H1 (cell line): ENCODE measurements around the gene TSPOAP1. TPM values are rescaled to one million over a fixed set of nuclear protein-coding genes. Genes with fewer than 3 reads are reported as not detected.

Experiments
- CTCF ChIA-PET: fragments of 300-600 bp; sonication (Branson Sonifier 250); formaldehyde crosslinking; loops from one replicate; lab custom pipeline; 2021; ENCODE audit not compliant: partially characterized antibody; lab: Charles Lee
- POLR2A ChIA-PET: fragments of 300-600 bp; sonication (Branson Sonifier 250); formaldehyde crosslinking; loops from one replicate; lab custom pipeline; 2021; ENCODE audit warnings: inconsistent platforms; ENCODE audit not compliant: partially characterized antibody; lab: Charles Lee
- DNase-seq, 2 experiments: peaks; one replicate each; pipeline versions ENCODE4 v3.0.0 to v3.0.0-alpha.2; 2010 to 2022; ENCODE audit warnings: low spot score in 2 of 2, low read depth in 1 of 2, mixed read lengths in 1 of 2
- FAIRE-seq: peaks from 2 replicates; lab custom pipeline; 2011; peaks lifted over from hg19 to GRCh38; lab: Jason Lieb, UNC
- H2AFZ ChIP-seq: 2 replicates; pipeline ENCODE4 v1.8.1; 2012; ENCODE audit warnings: low read length, inconsistent platforms
- H2AK5ac ChIP-seq: 2 replicates; pipeline ENCODE4 v1.6.1; 2013; ENCODE audit warnings: low read depth, low read length
- H2BK120ac ChIP-seq: replicated peaks from 2 replicates; pipeline ENCODE3; 2013; ENCODE audit warnings: low read depth, low read length, inconsistent platforms
- H2BK12ac ChIP-seq: 2 replicates; pipeline ENCODE4 v1.6.1; 2013; ENCODE audit warnings: low read depth, low read length
- H2BK15ac ChIP-seq: 2 replicates; pipeline ENCODE4 v1.6.1; 2013; ENCODE audit warnings: low read length
- H2BK20ac ChIP-seq: 2 replicates; pipeline ENCODE4 v1.6.1; 2013; ENCODE audit warnings: low read length
- H2BK5ac ChIP-seq: 2 replicates; pipeline ENCODE4 v1.6.1; 2013; ENCODE audit warnings: low read depth, low read length
- H3K14ac ChIP-seq: 2 replicates; pipeline ENCODE4 v1.6.1; 2013; ENCODE audit warnings: inconsistent platforms; ENCODE audit not compliant: insufficient read length
- H3K18ac ChIP-seq: 2 replicates; pipeline ENCODE4 v1.6.1; 2013; ENCODE audit warnings: low read length; ENCODE audit errors: extremely low read depth
- H3K23ac ChIP-seq: 2 replicates; pipeline ENCODE4 v1.6.1; 2013; ENCODE audit warnings: inconsistent platforms; ENCODE audit not compliant: insufficient read length
- H3K23me2 ChIP-seq: 2 replicates; pipeline ENCODE4 v1.6.1; 2013; ENCODE audit warnings: low read depth, low read length
- H3K27ac ChIP-seq: 2 replicates; pipeline ENCODE4 v1.6.1; 2011; ENCODE audit warnings: low read depth, low read length, inconsistent platforms
- H3K27me3 ChIP-seq, 4 experiments: replicated peaks in 1 of 4; 1 replicate in 1 of 4; 2 replicates in 3 of 4; pipeline versions ENCODE4 v1.6.1 to v1.8.1; 2011 to 2013; ENCODE audit warnings: low read length in 3 of 4, mild to moderate bottlenecking in 3 of 4, inconsistent platforms in 2 of 4, mixed read lengths in 2 of 4, moderate library complexity in 1 of 4; ENCODE audit not compliant: control insufficient read depth in 3 of 4, insufficient read depth in 3 of 4; ENCODE audit errors: extremely low read depth in 1 of 4
- H3K36me3 ChIP-seq, 4 experiments: 2 replicates each; pipeline versions ENCODE4 v1.6.1 to v1.8.1; 2011 to 2013; ENCODE audit warnings: mild to moderate bottlenecking in 4 of 4, low read length in 3 of 4, moderate library complexity in 2 of 4, control low read depth in 1 of 4, inconsistent platforms in 1 of 4; ENCODE audit not compliant: insufficient read depth in 4 of 4, control insufficient read depth in 2 of 4
- H3K4ac ChIP-seq: replicated peaks from 2 replicates; pipeline ENCODE3; 2013; ENCODE audit warnings: low read length, low read depth, mixed read lengths, inconsistent platforms; ENCODE audit not compliant: insufficient read length
- H3K4me1 ChIP-seq, 4 experiments: replicated peaks in 1 of 4; 1 replicate in 1 of 4; 2 replicates in 3 of 4; pipeline versions ENCODE4 v1.6.1 to v1.8.1; 2011 to 2013; ENCODE audit warnings: low read length in 3 of 4, inconsistent platforms in 2 of 4, mixed read lengths in 1 of 4; ENCODE audit not compliant: insufficient read depth in 4 of 4, control insufficient read depth in 3 of 4
- H3K4me2 ChIP-seq, 2 experiments: 2 replicates each; pipeline versions ENCODE4 v1.6.1 to v1.8.1; 2011 to 2013; ENCODE audit warnings: low read depth in 2 of 2, low read length in 2 of 2, control low read depth in 1 of 2, inconsistent platforms in 1 of 2, mild to moderate bottlenecking in 1 of 2; ENCODE audit not compliant: insufficient read depth in 1 of 2
- H3K4me3 ChIP-seq, 4 experiments: fragments of 200-600, 300-600 bp in 1 of 4; sonication (generic), shearing (Covaris generic), sonication (Bioruptor Twin) in 1 of 4; 2 replicates each; pipeline versions ENCODE4 v1.5.1 to v1.8.1; 2011 to 2016; ENCODE audit warnings: low read length in 4 of 4, low read depth in 3 of 4, control low read depth in 2 of 4, inconsistent platforms in 2 of 4, mild to moderate bottlenecking in 2 of 4, mixed read lengths in 1 of 4, moderate library complexity in 1 of 4; ENCODE audit not compliant: insufficient read depth in 2 of 4; ENCODE audit errors: extremely low read depth in 1 of 4
- H3K56ac ChIP-seq: replicated peaks from 2 replicates; pipeline ENCODE3; 2013; ENCODE audit warnings: low read depth, mild to moderate bottlenecking, mixed read lengths, low read length, inconsistent platforms; ENCODE audit not compliant: insufficient read length
- H3K79me1 ChIP-seq: 2 replicates; pipeline ENCODE4 v1.6.1; 2013; ENCODE audit warnings: low read depth, low read length, control low read depth
- H3K79me2 ChIP-seq, 2 experiments: 2 replicates each; pipeline versions ENCODE4 v1.6.1 to v1.8.1; 2012 to 2013; ENCODE audit warnings: low read length in 2 of 2, mild to moderate bottlenecking in 2 of 2, inconsistent platforms in 1 of 2; ENCODE audit not compliant: insufficient read depth in 2 of 2, control insufficient read depth in 1 of 2
- H3K9ac ChIP-seq, 4 experiments: replicated peaks in 1 of 4; 1 replicate in 1 of 4; 2 replicates in 3 of 4; pipeline versions ENCODE4 v1.6.1 to v1.8.1; 2011 to 2013; ENCODE audit warnings: low read depth in 3 of 4, low read length in 3 of 4, control low read depth in 2 of 4, mild to moderate bottlenecking in 2 of 4, moderate library complexity in 2 of 4, inconsistent platforms in 1 of 4; ENCODE audit errors: extremely low read depth in 1 of 4
- H3K9me3 ChIP-seq, 2 experiments: 2 replicates each; pipeline versions ENCODE4 v1.6.1 to v1.8.1; 2012 to 2013; ENCODE audit warnings: mild to moderate bottlenecking in 2 of 2, moderate library complexity in 2 of 2, control low read depth in 1 of 2, inconsistent platforms in 1 of 2, low read depth in 1 of 2, low read length in 1 of 2, mixed read lengths in 1 of 2; ENCODE audit not compliant: insufficient read depth in 2 of 2
- H4K20me1 ChIP-seq, 2 experiments: replicated peaks in 1 of 2; 2 replicates each; pipeline versions ENCODE3 to v1.8.1; 2011 to 2013; ENCODE audit warnings: inconsistent platforms in 2 of 2, low read length in 2 of 2, mild to moderate bottlenecking in 1 of 2; ENCODE audit not compliant: insufficient read depth in 2 of 2, control insufficient read depth in 1 of 2
- H4K5ac ChIP-seq: 2 replicates; pipeline ENCODE4 v1.6.1; 2013; ENCODE audit warnings: low read length, low read depth, mixed read lengths, inconsistent platforms; ENCODE audit not compliant: insufficient read length
- H4K8ac ChIP-seq: 2 replicates; pipeline ENCODE4 v1.8.0; 2013; ENCODE audit warnings: mild to moderate bottlenecking, moderate library complexity, low read length, inconsistent platforms; ENCODE audit not compliant: insufficient read depth; ENCODE audit errors: extremely low read depth
- H4K91ac ChIP-seq: replicated peaks from 2 replicates; pipeline ENCODE3; 2013; ENCODE audit warnings: low read length, mixed read lengths, inconsistent platforms; ENCODE audit not compliant: insufficient read length
- BCL11A ChIP-seq, 2 experiments: IDR thresholded peaks; one replicate each; pipeline ENCODE4 v1.6.1; 2011; ENCODE audit warnings: low read depth in 2 of 2, low read length in 2 of 2, mild to moderate bottlenecking in 2 of 2
- CHD2 ChIP-seq: IDR thresholded peaks from 2 replicates; pipeline ENCODE4 v1.6.1; 2012; ENCODE audit warnings: low read length, improper control_type of control experiment
- CTCF ChIP-seq, 3 experiments: IDR thresholded peaks; 1 replicate in 2 of 3; 2 replicates in 1 of 3; pipeline versions ENCODE4 v1.5.1 to v1.6.1; 2011; ENCODE audit warnings: low read length in 3 of 3, mild to moderate bottlenecking in 3 of 3, inconsistent platforms in 2 of 3, low read depth in 1 of 3, moderate library complexity in 1 of 3; ENCODE audit not compliant: insufficient read depth in 1 of 3; ENCODE audit errors: control extremely low read depth in 1 of 3
- RAD21 ChIP-seq, 2 experiments: IDR thresholded peaks in 1 of 2; conservative IDR thresholded peaks in 1 of 2; 2 replicates each; pipeline ENCODE4 v1.6.1; 2011; ENCODE audit warnings: low read depth in 2 of 2, low read length in 2 of 2, improper control_type of control experiment in 1 of 2, inconsistent platforms in 1 of 2, mild to moderate bottlenecking in 1 of 2, moderate library complexity in 1 of 2
- SIRT6 ChIP-seq: IDR thresholded peaks from one replicate; pipeline ENCODE4 v1.7.1; 2012; ENCODE audit warnings: low read length, inconsistent platforms
- TCF12 ChIP-seq: IDR thresholded peaks from 2 replicates; pipeline ENCODE4 v1.6.1; 2011; ENCODE audit warnings: low read depth, mild to moderate bottlenecking, low read length
- YY1 ChIP-seq: IDR thresholded peaks from 2 replicates; pipeline ENCODE4 v1.6.1; 2011; ENCODE audit warnings: low read depth, mild to moderate bottlenecking, low read length
- WGBS, 2 experiments: shearing (Covaris generic) in 1 of 2; methylation state at CpG; one replicate each; pipeline versions ENCODE4 v1.1.6 to v1.1.7; 2013 to 2015; ENCODE audit warnings: low lambda C conversion rate in 2 of 2, mixed read lengths in 2 of 2, inconsistent platforms in 1 of 2, low coverage in 1 of 2, missing lambda C conversion rate in 1 of 2; ENCODE audit not compliant: insufficient replicate concordance in 2 of 2, insufficient coverage in 1 of 2, insufficient read length in 1 of 2; ENCODE audit errors: extremely low coverage in 1 of 2, missing lambda C conversion rate in 1 of 2; 5-methylcytosine and 5-hydroxymethylcytosine counted together
- polyA plus RNA-seq, 7 experiments: library from polyadenylated mRNA; depleted of rRNA in 3 of 7; stranded (reverse) in 5 of 7; unstranded in 2 of 7; fragments of >200 nt in 5 of 7; fragments of 200-250 nt in 2 of 7; gene quantifications; 1 replicate in 5 of 7; 2 replicates in 1 of 7; 4 replicates in 1 of 7; pipeline versions ENCODE4 v1.2.1 to v1.2.3, GENCODE V29; 2011 to 2013; ENCODE audit warnings: missing spikeins in 2 of 7, mixed read lengths in 2 of 7
- total RNA-seq: library from RNA; stranded (reverse); fragmentation: NEBNext Ultra II Directional; extraction: Animal tissue kit (Norgen Biotek cat#: 25700); gene quantifications from 2 replicates; pipeline ENCODE4 v1.2.1, GENCODE V29; 2021

TSPOAP1 gene
- total and polyA plus RNA-seq, 2 of the 8 experiments (the other 6 are each of a cell fraction or from before 2014, with no cell fraction given): 7.6 to 9.2 TPM

GRCh38 chr17:58317421-58318064 lies 11.1 kb downstream of the TSPOAP1 start:
- Histone ChIP-seq H3K36me3 (no peaks in the 10 kb centered on the region), H3K79me1 (no peaks in the 10 kb centered on the region), H2BK120ac (no peak overlapping the region), H3K27me3 (no peaks in the 10 kb centered on the region; a peak in 2 of 7 replicates), H4K8ac (no peak overlapping the region), H4K91ac (no peak overlapping the region), H3K4me3 (no peak overlapping the region), H2BK5ac (no peak overlapping the region), H4K20me1 (no peaks in the 10 kb centered on the region), H3K27ac (no peak overlapping the region), H3K56ac (no peak overlapping the region), H3K14ac (no peak overlapping the region), H3K79me2 (no peaks in the 10 kb centered on the region), H2AK5ac (no peak overlapping the region), H3K9ac (no peak overlapping the region), H2BK20ac (no peak overlapping the region), H3K23me2 (no peaks in the 10 kb centered on the region; the same call in 1 of the 2 replicates), H2BK12ac (no peak overlapping the region), H3K9me3 (no peaks in the 10 kb centered on the region), H2BK15ac (no peak overlapping the region), H3K18ac (no peak overlapping the region), H3K4ac (no peak overlapping the region), H4K5ac (no peak overlapping the region), H3K23ac (no peak overlapping the region), H2AFZ (no peak overlapping the region), H3K4me1 (no peaks in the 10 kb centered on the region; a peak in 1 of 7 replicates), H3K4me2 (no peak overlapping the region)
- ChIA-PET CTCF (interaction anchor here (0.6 to 21.9 kb wide), 40 partner anchors 9 to 171 kb away, joined by 3 to 384 read pairs (median 5); partner anchors contain the start of genes HSF5, MPO, RNF43 and SUPT4H1), POLR2A (interaction anchor here (0.6 to 2.9 kb wide), 16 partner anchors 8 to 341 kb away, joined by 3 to 11 read pairs (median 4); partner anchors contain the start of gene SUPT4H1)
- TF ChIP-seq RAD21 (IDR thresholded peaks at IDR 0.05 in 1 of 2, conservative IDR thresholded peaks at IDR 0.05 in 1 of 2; ENCODE audit: low read depth in 2 of 2, low read length in 2 of 2) (peak; percentile 94), TCF12 (no peak), CTCF (IDR thresholded peaks at IDR 0.05; ENCODE audit: control extremely low read depth in 1 of 3, insufficient read depth in 1 of 3, low read depth in 1 of 3, low read length in 3 of 3) (peak; percentile 71 to 87 (median 83)), BCL11A (IDR thresholded peaks at IDR 0.05; ENCODE audit: low read depth in 2 of 2, low read length in 2 of 2) (no peak), SIRT6 (no peak), CHD2 (no peak), YY1 (0 out of 2 replicates have a peak, but pooled peaks have one; percentile 12)
- FAIRE-seq (peak; percentile 75), DNase-seq (peak in 1 of 2 experiments; percentile 62)
- WGBS, 2 experiments: 51% methylated on average over 5 of the region's 5 CpGs; no CpG with 5 or more reads in 1 of the 2 experiments
